GM23248 (cell line): ENCODE measurements around the gene SMCHD1. TPM values are rescaled to one million over a fixed set of nuclear protein-coding genes. Genes with fewer than 3 reads are reported as not detected.

Experiments used
- DNase-seq: peaks from one replicate; pipeline ENCODE4 v3.0.0-alpha.2; 2015
- H2AFZ ChIP-seq: fragments of 200-600 bp; sonication (generic); 2 replicates; pipeline ENCODE4 v1.6.1; 2016; ENCODE audit warnings: antibody characterized with exemption
- H3F3A ChIP-seq: fragments of 200-600 bp; sonication (generic); 2 replicates; pipeline ENCODE4 v1.6.1; 2016; ENCODE audit warnings: mild to moderate bottlenecking, antibody characterized with exemption, mixed run types; ENCODE audit not compliant: insufficient read depth
- H3K27ac ChIP-seq: fragments of 200-600 bp; sonication (generic); 2 replicates; pipeline ENCODE4 v1.5.1; 2016; ENCODE audit warnings: mild to moderate bottlenecking
- H3K27me3 ChIP-seq: fragments of 200-600 bp; sonication (generic); replicated peaks from 2 replicates; pipeline ENCODE4 v1.6.1; 2016; ENCODE audit warnings: mild to moderate bottlenecking; ENCODE audit not compliant: insufficient read depth
- H3K36me3 ChIP-seq: fragments of 200-600 bp; sonication (generic); 2 replicates; pipeline ENCODE4 v1.6.1; 2016; ENCODE audit warnings: low read depth, mild to moderate bottlenecking
- H3K4me1 ChIP-seq: fragments of 200-600 bp; sonication (generic); 2 replicates; pipeline ENCODE4 v1.6.1; 2016; ENCODE audit warnings: mild to moderate bottlenecking; ENCODE audit not compliant: insufficient read depth
- H3K4me2 ChIP-seq: fragments of 200-600 bp; sonication (generic); one replicate; pipeline ENCODE4 v1.6.1; 2016; ENCODE audit warnings: mild to moderate bottlenecking; ENCODE audit not compliant: unreplicated experiment
- H3K4me3 ChIP-seq: fragments of 200-600 bp; sonication (generic); 2 replicates; pipeline ENCODE4 v1.5.1; 2016; ENCODE audit warnings: mild to moderate bottlenecking
- H3K79me2 ChIP-seq: fragments of 200-600 bp; sonication (generic); 2 replicates; pipeline ENCODE4 v1.6.1; 2016; ENCODE audit warnings: mild to moderate bottlenecking; ENCODE audit not compliant: insufficient read depth
- H3K9ac ChIP-seq: fragments of 200-600 bp; sonication (generic); 2 replicates; pipeline ENCODE4 v1.6.1; 2016; ENCODE audit warnings: mild to moderate bottlenecking
- H3K9me2 ChIP-seq: fragments of 200-600 bp; sonication (generic); 2 replicates; pipeline ENCODE4 v1.6.1; 2016; ENCODE audit warnings: mixed run types, mild to moderate bottlenecking, moderate library complexity; ENCODE audit not compliant: insufficient read depth
- H3K9me3 ChIP-seq: fragments of 200-600 bp; sonication (generic); one replicate; pipeline ENCODE4 v1.6.1; 2017; ENCODE audit warnings: low read depth
- H4K20me1 ChIP-seq: fragments of 200-600 bp; sonication (generic); 2 replicates; pipeline ENCODE4 v1.6.0; 2016; ENCODE audit not compliant: insufficient read depth
- EZH2 ChIP-seq: fragments of 200-600 bp; sonication (generic); IDR thresholded peaks from 2 replicates; pipeline ENCODE4 v1.6.1; 2018; ENCODE audit warnings: antibody characterized with exemption, mild to moderate bottlenecking; ENCODE audit not compliant: insufficient read depth, poor library complexity, severe bottlenecking
- EZH2phosphoT487 ChIP-seq: fragments of 200-600 bp; sonication (generic); IDR thresholded peaks from 2 replicates; pipeline ENCODE4 v1.6.1; 2018; ENCODE audit warnings: antibody characterized with exemption, moderate library complexity, mild to moderate bottlenecking, low read depth; ENCODE audit not compliant: insufficient read depth
- WGBS, 2 experiments: methylation state at CpG; one replicate each; pipeline ENCODE4 v1.1.6; 2015 to 2017; ENCODE audit warnings: low lambda C conversion rate in 2 of 2, low coverage in 1 of 2; ENCODE audit errors: missing lambda C conversion rate in 2 of 2; 5-methylcytosine and 5-hydroxymethylcytosine counted together
- in situ Hi-C: fragments of 300-500 bp; cut with MboI; formaldehyde crosslinking; loops from 2 replicates; pipeline ENCODE4 v1.15.0; 2020
- polyA plus RNA-seq: library from polyadenylated mRNA; unstranded; fragments of >200 nt; fragmentation: Nextera tagmentation; extraction: Ambion mirVana; gene quantifications from 2 replicates; pipeline ENCODE4 v1.2.1, GENCODE V29; 2016
- total RNA-seq: library from RNA; depleted of rRNA; stranded (reverse); fragments of >200 nt; shearing (Covaris generic); gene quantifications from 2 replicates; pipeline ENCODE4 v1.2.3, GENCODE V29; 2014

SMCHD1 gene
- total and polyA plus RNA-seq, 2 experiments from 2014 or later, result 6.4 to 34.0 TPM

GRCh38 chr18:2627821-2628276, 27.7 kb upstream of the SMCHD1 start:
- Histone ChIP-seq H3K27ac (no peak overlapping the region), H3K36me3 (no peaks in the 10 kb centered on the region), H3K4me2 (no peak overlapping the region), H3K4me1 (peaks cover 4% of the 10 kb centered on the region; the same call in 1 of the 2 replicates), H2AFZ (no peak overlapping the region), H3K9me2 (no peaks in the 10 kb centered on the region), H3K9me3 (no peaks in the 10 kb centered on the region), H3K4me3 (no peak overlapping the region), H3F3A (no peaks in the 10 kb centered on the region), H4K20me1 (no peaks in the 10 kb centered on the region), H3K9ac (no peak overlapping the region), H3K27me3 (no peaks in the 10 kb centered on the region), H3K79me2 (no peaks in the 10 kb centered on the region)
- in situ Hi-C loops, result no loop called here
- WGBS, 2 experiments, result 100% methylated on average over 1 of the region's 1 CpG
- TF ChIP-seq EZH2phosphoT487 (no peak), EZH2 (no peak)
- DNase-seq, result peak; percentile 67

- Histone ChIP-seq H3K4me2 (no peak overlapping the region), H3K79me2 (no peaks in the 10 kb centered on the region), H2AFZ (no peak overlapping the region), H3K4me1 (peaks cover 4% of the 10 kb centered on the region; the same call in 1 of the 2 replicates), H3K9me3 (no peaks in the 10 kb centered on the region), H3K36me3 (no peaks in the 10 kb centered on the region), H3K27ac (no peak overlapping the region), H3K9me2 (no peaks in the 10 kb centered on the region), H3K9ac (no peak overlapping the region), H4K20me1 (no peaks in the 10 kb centered on the region), H3K4me3 (no peak overlapping the region), H3F3A (no peaks in the 10 kb centered on the region), H3K27me3 (no peaks in the 10 kb centered on the region)
- TF ChIP-seq EZH2phosphoT487 (no peak), EZH2 (no peak)
- 82 to 89% methylated on average over 2 of the region's 2 CpGs for WGBS, 2 experiments
- no peak for DNase-seq
- in situ Hi-C loops, result no loop called here
Observed at GRCh38 chr18:2629003-2629402, 26.5 kb upstream of the SMCHD1 start.

GRCh38 chr18:2635586-2635985, 19.9 kb upstream of the SMCHD1 start:
- in situ Hi-C loops, result no loop called here
- Histone ChIP-seq H3K9ac (no peak overlapping the region), H3K27me3 (no peaks in the 10 kb centered on the region), H3K27ac (no peak overlapping the region), H3K4me1 (peaks cover 9% of the 10 kb centered on the region; the same call in 1 of the 2 replicates), H3K79me2 (no peaks in the 10 kb centered on the region), H2AFZ (no peak overlapping the region), H3K9me3 (no peaks in the 10 kb centered on the region), H4K20me1 (no peaks in the 10 kb centered on the region), H3K4me2 (no peak overlapping the region), H3F3A (no peaks in the 10 kb centered on the region), H3K9me2 (no peaks in the 10 kb centered on the region), H3K4me3 (no peak overlapping the region), H3K36me3 (no peaks in the 10 kb centered on the region)
- no peak for DNase-seq
- WGBS, 2 experiments, result 93 to 95% methylated on average over 1 of the region's 1 CpG
- no peak for TF ChIP-seq EZH2phosphoT487
- TF ChIP-seq EZH2, result no peak

DNA sequence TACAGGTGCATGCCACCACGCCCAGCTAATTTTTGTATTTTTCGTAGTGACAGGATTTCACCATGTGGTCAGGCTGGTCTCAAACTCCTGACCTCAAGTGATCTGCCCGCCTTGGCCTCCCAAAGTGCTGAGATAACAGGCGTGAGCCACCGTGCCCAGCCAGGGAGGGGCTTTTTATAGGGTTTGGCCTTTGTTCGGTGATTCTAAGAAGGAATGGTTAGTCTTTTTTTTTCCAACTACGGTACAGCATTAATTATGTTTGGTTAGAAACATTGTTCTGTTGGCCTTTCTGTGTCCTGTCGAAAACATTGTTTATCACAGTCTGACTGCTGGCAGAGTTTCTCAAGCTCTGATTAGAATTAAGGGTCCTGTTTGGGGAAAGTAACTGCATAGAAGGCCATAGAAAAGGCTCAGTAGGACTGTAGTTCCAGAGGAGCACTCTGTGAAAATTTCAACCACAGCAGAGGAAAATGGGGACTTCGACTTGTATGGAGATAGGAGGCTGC, 19.3 kb upstream of the SMCHD1 start:
- Histone ChIP-seq H3K79me2 (no peaks in the 10 kb centered on the region), H3K4me1 (peaks cover 9% of the 10 kb centered on the region; the same call in 1 of the 2 replicates), H4K20me1 (no peaks in the 10 kb centered on the region), H3K9me3 (no peaks in the 10 kb centered on the region), H3K9me2 (no peaks in the 10 kb centered on the region), H3K4me3 (no peak overlapping the region), H3K27me3 (no peaks in the 10 kb centered on the region), H3K27ac (no peak overlapping the region), H3K9ac (no peak overlapping the region), H3K4me2 (no peak overlapping the region), H3K36me3 (no peaks in the 10 kb centered on the region), H3F3A (no peaks in the 10 kb centered on the region), H2AFZ (peak overlapping the region; percentile 68)
- 63 to 64% methylated on average over 9 of the region's 9 CpGs for WGBS, 2 experiments
- no peak for DNase-seq
- in situ Hi-C loops, result no loop called here
- TF ChIP-seq EZH2 (no peak), EZH2phosphoT487 (no peak)
